ENCODE data around the gene NUDT17.
"Not testable (repeated sequence)": the region's sequence is repeated elsewhere in the genome, so short reads cannot be mapped to it uniquely, and the experiment has no call there.

NUDT17 gene

GRCh38 chr1:145845514-145846161 lies at the start of gene NUDT17:
NUDT17 (plus strand) TSS chr1:145845630; CDS start chr1:145845641, 11 bp downstream.
- peak; percentile 81 for DNase-seq

GRCh38 chr1:145796753-145797152 lies 48.7 kb upstream of the NUDT17 start:
- no peak for DNase-seq

- DNase-seq: no peak
These were observed 45.6 kb upstream of the NUDT17 start for GRCh38 chr1:145799806-145800205.

- no peak for DNase-seq
These were observed 41.0 kb upstream of the NUDT17 start for GRCh38 chr1:145804235-145805045.

- no peak for DNase-seq
These were observed 40.4 kb upstream of the NUDT17 start for GRCh38 chr1:145805057-145805456.

- no peak for DNase-seq
These were observed 39.0 kb upstream of the NUDT17 start for GRCh38 chr1:145806408-145806807.

GRCh38 chr1:145806844-145807243 lies 38.6 kb upstream of the NUDT17 start:
- DNase-seq: no peak

GRCh38 chr1:145812977-145813810 lies 32.2 kb upstream of the NUDT17 start:
- DNase-seq: not testable (repeated sequence)

- not testable (repeated sequence) for DNase-seq
These were observed 27.3 kb upstream of the NUDT17 start for GRCh38 chr1:145818095-145818494.

GRCh38 chr1:145822779-145823331 lies 22.6 kb upstream of the NUDT17 start:
- not testable (repeated sequence) for DNase-seq

- DNase-seq: peak; percentile 85
These were observed 21.6 kb upstream of the NUDT17 start, which contains the start of the genes POLR3C and RNF115 for GRCh38 chr1:145823565-145824498. POLR3C (plus strand) TSS chr1:145824200; CDS start chr1:145825777, 1,577 bp downstream. RNF115 (minus strand) TSS chr1:145824095; CDS start chr1:145823873, 222 bp downstream.

- no peak for DNase-seq
These were observed 21.0 kb upstream of the NUDT17 start for GRCh38 chr1:145824499-145824842.

GRCh38 chr1:145826030-145826429 lies 19.4 kb upstream of the NUDT17 start:
- DNase-seq: no peak

- DNase-seq: no peak
These were observed 17.5 kb upstream of the NUDT17 start for GRCh38 chr1:145827966-145828365.

GRCh38 chr1:145828367-145829026 lies 16.9 kb upstream of the NUDT17 start:
- no peak for DNase-seq

GRCh38 chr1:145830810-145831209 lies 14.6 kb upstream of the NUDT17 start:
- DNase-seq: not testable (repeated sequence)

GRCh38 chr1:145837656-145838055 lies 7.8 kb upstream of the NUDT17 start:
- no peak for DNase-seq

GRCh38 chr1:145843031-145843430 lies 2.4 kb upstream of the NUDT17 start:
- no peak for DNase-seq

GRCh38 chr1:145845144-145845513 lies 301 bp upstream of the NUDT17 start:
- DNase-seq: no peak

GRCh38 chr1:145846201-145846612 lies 777 bp downstream of the NUDT17 start:
- DNase-seq: peak; percentile 39

- no peak for DNase-seq
These were observed 2.4 kb downstream of the NUDT17 start for GRCh38 chr1:145847827-145848226.
